ENCODE results near the gene TEDDM1. TPM values are rescaled to one million over a fixed set of nuclear protein-coding genes. Genes with fewer than 3 reads are reported as not detected.

TEDDM1 gene
- total and polyA plus RNA-seq, 2 donors (not counting 3 experiments of a cell fraction or from before 2014, with no cell fraction given), result not detected

DNA sequence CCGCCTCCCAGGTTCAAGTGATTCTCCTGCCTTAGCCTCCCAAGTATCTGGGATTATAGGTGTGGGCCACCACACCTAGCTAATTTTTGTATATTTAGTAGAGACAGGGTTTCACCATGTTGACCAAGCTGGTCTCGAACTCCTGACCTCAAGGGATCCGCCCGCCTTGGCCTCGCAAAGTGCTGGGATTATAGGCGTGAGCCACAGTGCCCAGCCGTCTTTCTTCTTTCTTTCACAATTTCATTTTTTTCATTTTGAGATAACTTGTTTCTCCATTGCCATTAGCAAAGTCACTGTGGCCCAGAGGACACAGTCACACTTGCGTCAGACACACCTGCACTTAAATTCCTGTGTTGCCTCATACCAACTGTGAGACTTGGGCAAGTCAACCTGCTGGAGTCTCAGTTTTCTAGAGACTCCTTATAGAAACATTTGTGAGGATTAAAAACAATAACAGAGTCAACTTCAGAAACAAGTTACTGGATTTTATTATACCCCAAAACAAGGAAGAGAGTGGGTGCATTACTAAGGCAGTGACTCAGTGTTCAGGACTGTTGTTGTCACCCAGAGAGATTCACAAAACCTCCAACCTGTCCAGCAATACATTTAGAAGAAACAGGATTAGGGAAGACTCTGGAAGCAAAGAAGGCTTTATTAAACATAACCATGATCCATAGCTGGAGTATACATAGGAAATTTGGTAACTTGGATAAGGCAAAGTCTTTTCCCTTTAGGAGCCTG, 2.6 kb downstream of the TEDDM1 start:
- ChIA-PET POLR2A (no interaction called here), CTCF (interaction anchor here (1.1 to 10.7 kb wide), 6 partner anchors 9 to 919 kb away, joined by 3 to 670 read pairs (median 8); no protein-coding TSS in a partner anchor)
- Histone ChIP-seq H3K4me1 (ENCODE audit: control insufficient read depth, extremely low read depth, insufficient read depth, low read length) (no peaks in the 10 kb centered on the region), H3K27ac (ENCODE audit: insufficient read depth, low read depth, low read length) (no peak overlapping the region), H4K20me1 (replicated peaks; ENCODE audit: control insufficient read depth, extremely low read depth, insufficient read depth, low read length) (no peaks in the 10 kb centered on the region), H3K4me3 (replicated peaks in 1 of 3; ENCODE audit: insufficient read depth in 1 of 3, low read depth in 1 of 3, low read length in 3 of 3) (no peak overlapping the region), H3K4me2 (ENCODE audit: insufficient read depth, low read length) (no peak overlapping the region), H3K9me3 (replicated peaks; ENCODE audit: control insufficient read depth, insufficient read depth, low read length) (no peaks in the 10 kb centered on the region), H3K9me1 (replicated peaks; ENCODE audit: control insufficient read depth, extremely low read depth, insufficient read depth, low read length) (no peaks in the 10 kb centered on the region), H3K79me2 (ENCODE audit: control insufficient read depth, insufficient read depth, low read length) (no peaks in the 10 kb centered on the region), H3K36me3 (ENCODE audit: control insufficient read depth in 2 of 2, extremely low read depth in 1 of 2, insufficient read depth in 2 of 2, low read length in 2 of 2) (no peaks in the 10 kb centered on the region), H2AFZ (ENCODE audit: low read depth, low read length) (no peak overlapping the region), H3K9ac (replicated peaks; ENCODE audit: extremely low read depth, insufficient read depth, low read length) (no peak overlapping the region), H3K27me3 (ENCODE audit: control insufficient read depth in 2 of 2, insufficient read depth in 2 of 2, low read length in 2 of 2) (no peaks in the 10 kb centered on the region)
- dilution Hi-C loops (cut with MboI; ENCODE audit: extremely low pct_ligation_motif_present, low sequenced_read_pairs) (no loop called here), intact Hi-C loops (cut with micrococcal nuclease) (no loop called here)
- no peak for DNase-seq (ENCODE audit: low read depth, low spot score)
- BruUV-seq (replicated peaks), result no TSS peak
- no peak for FAIRE-seq
- TF ChIP-seq POLR2A (IDR thresholded peaks at IDR 0.05; ENCODE audit: low read depth, low read length), result no peak
- TF ChIP-seq MYC (IDR thresholded peaks at IDR 0.05; ENCODE audit: low read depth, low read length), result no peak
- no peak for TF ChIP-seq JUN (IDR thresholded peaks at IDR 0.05; ENCODE audit: borderline replicate concordance, insufficient read depth, insufficient read length, low read depth)
- TF ChIP-seq, protein P1, sequence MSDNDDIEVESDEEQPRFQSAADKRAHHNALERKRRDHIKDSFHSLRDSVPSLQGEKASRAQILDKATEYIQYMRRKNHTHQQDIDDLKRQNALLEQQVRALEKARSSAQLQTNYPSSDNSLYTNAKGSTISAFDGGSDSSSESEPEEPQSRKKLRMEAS (IDR thresholded peaks at IDR 0.05; ENCODE audit: insufficient read depth, insufficient read length), result no peak
- TF ChIP-seq EZH2 (IDR thresholded peaks at IDR 0.05; ENCODE audit: borderline replicate concordance, low read depth, low read length, severe bottlenecking), result no peak
- TF ChIP-seq FOS (IDR thresholded peaks at IDR 0.05; ENCODE audit: borderline replicate concordance, insufficient read depth, low read length), result no peak
- no peak for TF ChIP-seq GATA2 (IDR thresholded peaks at IDR 0.05; ENCODE audit: insufficient read depth, insufficient read length, low read depth, low read length)
- TF ChIP-seq POLR2AphosphoS5 (IDR thresholded peaks at IDR 0.05; ENCODE audit: insufficient read depth, low read depth, low read length), result no peak
- TF ChIP-seq, protein P2, sequence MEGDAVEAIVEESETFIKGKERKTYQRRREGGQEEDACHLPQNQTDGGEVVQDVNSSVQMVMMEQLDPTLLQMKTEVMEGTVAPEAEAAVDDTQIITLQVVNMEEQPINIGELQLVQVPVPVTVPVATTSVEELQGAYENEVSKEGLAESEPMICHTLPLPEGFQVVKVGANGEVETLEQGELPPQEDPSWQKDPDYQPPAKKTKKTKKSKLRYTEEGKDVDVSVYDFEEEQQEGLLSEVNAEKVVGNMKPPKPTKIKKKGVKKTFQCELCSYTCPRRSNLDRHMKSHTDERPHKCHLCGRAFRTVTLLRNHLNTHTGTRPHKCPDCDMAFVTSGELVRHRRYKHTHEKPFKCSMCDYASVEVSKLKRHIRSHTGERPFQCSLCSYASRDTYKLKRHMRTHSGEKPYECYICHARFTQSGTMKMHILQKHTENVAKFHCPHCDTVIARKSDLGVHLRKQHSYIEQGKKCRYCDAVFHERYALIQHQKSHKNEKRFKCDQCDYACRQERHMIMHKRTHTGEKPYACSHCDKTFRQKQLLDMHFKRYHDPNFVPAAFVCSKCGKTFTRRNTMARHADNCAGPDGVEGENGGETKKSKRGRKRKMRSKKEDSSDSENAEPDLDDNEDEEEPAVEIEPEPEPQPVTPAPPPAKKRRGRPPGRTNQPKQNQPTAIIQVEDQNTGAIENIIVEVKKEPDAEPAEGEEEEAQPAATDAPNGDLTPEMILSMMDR (IDR thresholded peaks at IDR 0.05; ENCODE audit: extremely low read depth in 1 of 2, insufficient read depth in 1 of 2, low read depth in 1 of 2, low read length in 2 of 2), result no peak

Data from endothelial cell of umbilical vein (primary cell).